ENCODE measurements around the gene PDXK.

Gene PDXK

DNA sequence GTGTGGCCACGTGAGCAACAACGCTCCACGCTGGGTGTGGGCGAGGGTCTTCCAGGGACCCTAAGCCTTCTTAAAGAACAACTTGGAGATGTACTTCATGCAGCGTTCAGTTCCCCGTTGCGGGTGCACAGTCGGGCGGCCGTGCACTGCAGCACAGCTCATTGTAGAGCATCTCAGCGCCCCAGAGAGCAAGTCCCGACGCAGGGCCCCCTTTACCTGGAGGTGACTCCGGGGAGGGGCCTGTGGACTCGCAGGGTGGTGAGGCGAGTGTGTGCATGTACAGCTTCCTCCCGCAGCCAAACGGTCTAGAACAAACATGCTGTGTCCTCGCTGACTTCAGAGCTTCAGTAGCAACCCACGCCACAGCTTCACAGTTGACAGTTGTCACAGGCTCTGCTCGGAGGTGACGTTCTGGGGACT is 89.9 kb downstream of the PDXK start:
- no peak for DNase-seq

DNA sequence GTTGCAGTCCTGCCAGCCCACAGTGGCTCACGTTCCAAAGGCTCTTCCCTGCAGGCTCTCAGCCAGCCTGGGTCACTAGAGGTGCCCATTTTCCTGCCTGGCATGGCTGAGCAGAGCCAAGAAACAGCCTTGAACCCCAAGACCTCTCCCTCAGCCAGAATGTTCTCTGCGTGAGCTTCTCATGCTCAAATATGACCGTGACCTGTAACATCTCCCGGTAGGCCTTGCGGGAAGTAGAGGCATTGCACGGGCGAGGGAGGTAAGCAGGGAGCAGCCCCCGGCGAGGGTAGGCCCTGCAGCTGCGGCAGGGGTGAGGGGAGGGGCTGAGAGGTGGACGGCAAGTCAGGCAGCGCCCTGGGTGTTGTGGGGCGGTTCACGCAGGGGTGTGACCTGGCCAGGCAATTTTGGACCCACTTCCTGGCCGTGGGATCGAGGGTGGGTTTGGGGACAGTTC is 90.4 kb downstream of the PDXK start:
- no peak for DNase-seq

DNA sequence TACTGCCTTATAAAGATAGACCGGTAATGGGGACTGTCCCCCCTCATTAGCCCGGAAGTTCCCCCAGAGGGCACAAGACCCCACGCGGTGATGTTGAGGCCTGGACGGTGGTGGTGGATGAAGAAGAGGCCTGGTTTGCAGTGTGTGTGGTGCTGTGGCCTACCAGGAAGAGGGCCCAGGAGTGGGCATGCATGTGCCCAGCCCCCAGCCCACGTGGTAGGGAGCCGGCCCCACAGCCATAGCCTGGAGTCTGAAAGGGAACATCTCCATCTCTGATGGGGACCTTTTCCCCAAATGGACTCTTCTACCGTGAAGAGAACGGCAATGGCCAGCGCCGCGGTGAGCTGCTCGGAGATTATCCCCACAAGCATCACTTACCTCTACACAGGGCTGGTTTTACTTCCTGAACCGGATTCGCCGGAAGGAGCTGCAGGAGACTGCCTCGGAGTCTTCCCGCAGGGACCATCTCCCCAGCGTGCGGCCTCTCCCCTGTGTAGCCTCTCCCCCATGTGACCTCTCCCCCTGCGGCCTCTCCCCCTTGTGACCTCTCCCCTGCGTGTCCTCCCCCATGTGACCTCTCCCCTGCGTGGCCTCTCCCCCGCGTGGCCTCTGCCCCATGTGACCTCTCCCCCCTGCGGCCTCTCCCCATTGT is 91.0 kb downstream of the PDXK start:
- DNase-seq, result no peak

DNA sequence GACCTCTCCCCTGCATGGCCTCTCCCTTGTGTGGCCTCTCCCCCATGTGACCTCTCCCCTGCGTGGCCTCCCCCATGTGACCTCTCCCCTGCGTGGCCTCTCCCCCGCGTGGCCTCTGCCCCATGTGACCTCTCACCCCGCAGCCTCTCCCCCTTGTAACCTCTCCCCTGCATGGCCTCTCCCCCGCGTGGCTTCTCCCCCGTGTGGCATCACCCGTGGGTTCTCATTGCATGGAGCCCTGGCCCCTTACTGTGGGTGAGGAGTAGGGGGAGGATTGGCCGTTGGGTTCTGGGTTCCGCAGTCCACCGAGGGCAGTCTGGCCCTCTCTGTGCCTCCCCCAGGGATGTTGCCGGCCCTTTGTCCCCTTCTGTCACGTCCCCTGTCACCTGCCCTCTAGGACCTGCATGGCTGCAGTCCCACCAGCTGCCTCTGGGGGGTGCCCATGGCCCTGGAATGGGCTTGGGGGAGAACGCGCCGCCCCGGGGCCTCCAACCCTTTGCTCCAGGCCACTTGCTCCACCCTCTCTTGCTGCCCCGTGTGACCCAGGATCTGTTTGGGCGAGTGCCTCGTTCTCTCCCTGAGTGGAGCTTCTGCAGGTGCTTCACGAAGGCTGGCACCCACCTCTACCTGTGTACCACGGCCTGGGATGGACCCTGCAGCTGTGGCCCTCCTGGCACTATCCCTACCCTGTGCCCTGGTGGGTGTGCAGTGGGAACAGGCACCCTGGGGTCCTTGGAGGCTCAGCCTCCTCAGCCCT is 91.8 kb downstream of the PDXK start:
- peak; percentile 83 to 84 for DNase-seq

DNA sequence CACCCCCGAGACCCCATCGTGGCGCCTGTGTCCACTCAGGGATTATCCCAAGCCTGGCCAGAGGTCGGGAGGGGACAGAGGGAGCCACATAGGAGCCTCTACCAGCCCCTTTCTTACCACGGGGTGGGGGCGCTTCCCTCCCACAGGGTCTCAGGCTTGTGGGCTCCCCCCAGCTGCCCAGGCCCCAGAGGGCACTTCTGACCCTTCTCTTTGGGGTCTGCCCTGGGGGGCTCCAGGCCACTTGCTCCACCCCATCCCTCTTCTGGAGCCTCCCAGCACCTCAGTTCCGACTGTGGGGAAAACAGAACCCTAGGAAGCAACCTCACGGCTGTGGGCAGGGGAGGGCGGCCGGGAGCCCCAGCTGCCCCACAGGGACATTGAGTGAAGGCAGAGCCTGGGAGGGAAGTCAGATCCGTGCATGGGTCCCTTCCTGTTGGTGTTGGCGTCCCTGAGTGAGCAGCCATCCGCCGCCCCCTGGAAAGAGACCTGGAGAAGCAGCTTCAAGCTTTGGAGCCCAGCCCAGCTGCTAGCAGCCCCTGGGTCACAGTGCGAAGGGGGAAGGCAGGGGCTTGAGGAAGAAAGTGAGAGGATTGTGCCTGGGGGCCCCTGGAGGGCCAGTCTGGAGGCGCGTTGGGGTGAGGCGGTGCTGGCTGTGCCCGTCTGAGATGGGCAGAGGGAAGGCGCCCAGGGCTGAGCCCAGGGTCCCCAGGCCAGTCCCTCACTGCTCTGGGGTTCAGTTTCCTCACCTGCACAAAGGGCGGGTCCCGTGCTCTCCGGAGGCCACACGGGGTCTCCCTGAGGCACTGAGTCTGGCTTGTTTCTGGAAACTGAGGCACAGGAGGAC is 92.6 kb downstream of the PDXK start:
- no peak for DNase-seq
